ENCODE measurements around the gene IDI2. TPM values are rescaled to one million over a fixed set of nuclear protein-coding genes. Genes with fewer than 3 reads are reported as not detected.

The IDI2 gene
- total RNA-seq, 2 experiments from 2014 or later, result not detected

DNA sequence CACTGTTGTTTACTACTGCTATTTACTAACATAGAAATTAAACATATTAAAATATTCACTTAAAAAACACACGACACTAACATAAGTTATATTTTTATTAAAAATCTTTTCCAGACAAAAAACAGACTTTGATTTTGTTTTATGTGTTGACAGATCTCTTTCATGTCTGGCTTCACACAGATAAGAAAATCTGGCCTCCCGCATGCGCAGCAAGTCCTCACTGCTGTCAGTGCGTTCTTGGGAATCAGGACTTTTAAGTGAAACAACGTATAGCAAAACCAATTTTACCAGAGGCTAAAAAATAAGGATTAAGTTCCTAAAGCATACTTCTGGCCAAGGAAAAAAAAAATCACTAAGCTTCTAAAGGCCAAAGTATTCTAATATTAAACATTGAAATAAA, 24.5 kb upstream of the IDI2 start:
- intact Hi-C loops (cut with DNase I, micrococcal nuclease), result loop anchor here in 1 of 2 experiments (1.0 kb wide), 1 partner anchor 24 kb away; no protein-coding TSS in a partner anchor
- CTCF ChIA-PET, result interaction anchor here (1.0 to 2.1 kb wide), 5 partner anchors 13 to 60 kb away, joined by 3 to 6 read pairs (median 4); no protein-coding TSS in a partner anchor
- no peak for ATAC-seq (ENCODE audit: poor library complexity)
- no peaks in the 10 kb centered on the region for H3K9me3 Mint-ChIP-seq
- Histone ChIP-seq H3K9me3 (ENCODE audit: control insufficient read depth in 1 of 2, insufficient read depth in 1 of 2, low read length in 2 of 2) (no peaks in the 10 kb centered on the region), H3K36me3 (ENCODE audit: insufficient read depth, low read length) (peaks cover 24% of the 10 kb centered on the region), H3K27me3 (ENCODE audit: control insufficient read depth in 1 of 2, insufficient read depth in 2 of 2, low read length in 2 of 2) (no peaks in the 10 kb centered on the region), H3K27ac (ENCODE audit: low read depth in 1 of 2, low read length in 2 of 2) (peak overlapping the region; percentile 96 to 100), H3K4me1 (ENCODE audit: insufficient read depth, low read length) (peaks cover 44% of the 10 kb centered on the region), H3K4me3 (ENCODE audit: low read length) (peak overlapping the region; percentile 91)
- H3K4me1 Mint-ChIP-seq (ENCODE audit: low read depth), result peaks cover 90% of the 10 kb centered on the region
- peaks cover 71% of the 10 kb centered on the region for H3K36me3 Mint-ChIP-seq (ENCODE audit: low read depth)
- POLR2A ChIA-PET, result interaction anchor here (0.6 to 3.0 kb wide), 8 partner anchors 8 to 120 kb away, joined by 3 to 51 read pairs (median 14); partner anchors contain the start of genes GTPBP4 and LARP4B
- peak overlapping the region; percentile 98 for H3K27ac Mint-ChIP-seq
- H3K4me3 Mint-ChIP-seq, result peak overlapping the region; percentile 98
- peaks cover 5% of the 10 kb centered on the region for H3K27me3 Mint-ChIP-seq
- TF ChIP-seq, protein P1, sequence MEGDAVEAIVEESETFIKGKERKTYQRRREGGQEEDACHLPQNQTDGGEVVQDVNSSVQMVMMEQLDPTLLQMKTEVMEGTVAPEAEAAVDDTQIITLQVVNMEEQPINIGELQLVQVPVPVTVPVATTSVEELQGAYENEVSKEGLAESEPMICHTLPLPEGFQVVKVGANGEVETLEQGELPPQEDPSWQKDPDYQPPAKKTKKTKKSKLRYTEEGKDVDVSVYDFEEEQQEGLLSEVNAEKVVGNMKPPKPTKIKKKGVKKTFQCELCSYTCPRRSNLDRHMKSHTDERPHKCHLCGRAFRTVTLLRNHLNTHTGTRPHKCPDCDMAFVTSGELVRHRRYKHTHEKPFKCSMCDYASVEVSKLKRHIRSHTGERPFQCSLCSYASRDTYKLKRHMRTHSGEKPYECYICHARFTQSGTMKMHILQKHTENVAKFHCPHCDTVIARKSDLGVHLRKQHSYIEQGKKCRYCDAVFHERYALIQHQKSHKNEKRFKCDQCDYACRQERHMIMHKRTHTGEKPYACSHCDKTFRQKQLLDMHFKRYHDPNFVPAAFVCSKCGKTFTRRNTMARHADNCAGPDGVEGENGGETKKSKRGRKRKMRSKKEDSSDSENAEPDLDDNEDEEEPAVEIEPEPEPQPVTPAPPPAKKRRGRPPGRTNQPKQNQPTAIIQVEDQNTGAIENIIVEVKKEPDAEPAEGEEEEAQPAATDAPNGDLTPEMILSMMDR (IDR thresholded peaks at IDR 0.05), result no peak
- peak in 6 of 14 experiments; percentile 24 to 62 (median 36) for DNase-seq

DNA sequence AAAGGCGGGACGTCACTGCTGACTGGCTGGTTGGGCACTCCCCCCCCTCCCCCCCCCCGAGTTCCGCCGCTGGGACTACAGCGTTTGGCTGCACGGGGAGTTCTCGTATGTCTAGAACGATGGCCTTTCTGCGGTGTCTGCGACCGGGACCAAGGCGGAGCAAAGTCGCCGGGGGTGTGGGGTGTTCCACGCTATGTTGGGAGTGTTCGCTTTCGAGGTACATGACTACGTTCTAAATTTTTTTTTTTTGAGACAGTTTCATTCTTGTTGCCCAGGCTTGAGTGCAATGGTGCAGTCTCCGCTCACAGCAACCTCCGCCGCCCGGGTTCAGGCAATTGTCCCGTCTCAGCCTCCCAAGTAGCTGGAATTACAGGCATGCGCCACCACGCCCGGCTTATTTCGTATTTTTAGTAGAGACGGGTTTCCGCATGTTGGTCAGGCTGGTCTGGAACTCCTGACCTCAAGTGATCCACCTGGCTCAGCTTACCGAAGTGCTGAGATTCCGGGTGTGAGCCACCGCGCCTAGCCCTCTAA, 23.8 kb upstream of the IDI2 start:
- H3K4me3 ChIP-seq (ENCODE audit: low read length), result peak overlapping the region; percentile 91
- H3K9me3 ChIP-seq (ENCODE audit: control insufficient read depth in 1 of 2, insufficient read depth in 1 of 2, low read length in 2 of 2), result no peaks in the 10 kb centered on the region
- H3K27ac ChIP-seq (ENCODE audit: low read depth in 1 of 2, low read length in 2 of 2), result peak overlapping the region; percentile 96 to 100
- H3K27ac Mint-ChIP-seq, result peak overlapping the region; percentile 98
- H3K27me3 ChIP-seq (ENCODE audit: control insufficient read depth in 1 of 2, insufficient read depth in 2 of 2, low read length in 2 of 2), result no peaks in the 10 kb centered on the region
- ATAC-seq (ENCODE audit: poor library complexity) (no peak), DNase-seq (no peak)
- no peaks in the 10 kb centered on the region for H3K9me3 Mint-ChIP-seq
- H3K4me1 Mint-ChIP-seq (ENCODE audit: low read depth), result peaks cover 90% of the 10 kb centered on the region
- ChIA-PET POLR2A (interaction anchor here (0.6 to 3.0 kb wide), 20 partner anchors 8 to 914 kb away, joined by 3 to 51 read pairs (median 5); partner anchors contain the start of genes GTPBP4, IDI2, LARP4B and ZMYND11), CTCF (interaction anchor here (0.6 to 2.1 kb wide), 6 partner anchors 19 to 61 kb away, joined by 3 to 6 read pairs (median 4); partner anchors contain the start of gene GTPBP4)
- peaks cover 24% of the 10 kb centered on the region for H3K36me3 ChIP-seq (ENCODE audit: insufficient read depth, low read length)
- intact Hi-C loops (cut with DNase I, micrococcal nuclease), result loop anchor here (1.0 to 2.0 kb wide), 3 partner anchors 8 to 61 kb away; partner anchors contain the start of gene GTPBP4 (in 2 of the 2)
- TF ChIP-seq, protein P1 (IDR thresholded peaks at IDR 0.05), result no peak
- H3K36me3 Mint-ChIP-seq (ENCODE audit: low read depth), result peaks cover 69% of the 10 kb centered on the region
- H3K4me1 ChIP-seq (ENCODE audit: insufficient read depth, low read length), result peaks cover 44% of the 10 kb centered on the region
- H3K4me3 Mint-ChIP-seq, result peak overlapping the region; percentile 98
- peaks cover 5% of the 10 kb centered on the region for H3K27me3 Mint-ChIP-seq

DNA sequence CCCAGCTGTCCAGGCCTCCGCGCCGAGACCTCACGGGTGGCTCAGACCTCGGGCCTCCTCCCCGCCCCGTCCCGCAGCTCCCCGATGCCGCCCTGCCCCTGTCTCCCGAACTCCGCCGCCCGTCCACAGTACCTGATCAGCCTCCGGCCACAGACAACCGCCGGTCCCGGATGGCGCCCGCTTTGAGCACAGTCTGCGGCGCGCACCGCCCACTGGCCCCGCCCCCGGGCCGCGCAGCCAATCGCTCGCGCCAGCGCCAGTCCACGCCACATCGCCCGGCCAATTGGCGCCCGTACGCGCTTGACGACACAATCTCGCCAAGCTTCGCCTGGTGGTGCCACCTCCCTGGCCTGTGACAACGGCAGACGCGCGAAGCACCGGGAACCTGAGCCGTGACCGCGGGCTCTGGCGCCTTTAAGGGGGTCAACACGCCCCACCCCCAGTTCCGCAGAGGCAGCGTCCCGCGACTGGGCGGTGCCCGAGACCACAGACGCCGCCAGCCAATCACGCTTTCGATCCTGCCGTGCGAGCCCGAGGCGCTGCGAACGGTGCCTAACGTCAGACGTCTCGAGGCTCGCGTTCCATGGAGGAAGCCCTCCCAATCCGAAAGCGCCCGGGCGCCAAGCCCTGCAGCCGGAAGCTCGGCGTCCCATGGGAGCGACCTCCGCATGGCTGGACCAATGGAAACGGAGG, 23.2 kb upstream of the IDI2 start, which contains the start of gene IDI1:
TSS of gene IDI1 (minus strand) at position 388 of the 693 bp plus-strand sequence. CDS start at position 272, 116 bp downstream.
- H3K36me3 Mint-ChIP-seq (ENCODE audit: low read depth), result peaks cover 70% of the 10 kb centered on the region
- CTCF ChIA-PET, result interaction anchor here (0.6 to 2.1 kb wide), 4 partner anchors 26 to 61 kb away, joined by 4 to 6 read pairs (median 5); partner anchors contain the start of gene GTPBP4
- POLR2A ChIA-PET, result interaction anchor here (0.6 to 3.0 kb wide), 22 partner anchors 9 to 913 kb away, joined by 3 to 51 read pairs (median 4); partner anchors contain the start of genes GTPBP4, IDI2, LARP4B and ZMYND11

More for the DNA sequence above, 23.2 kb upstream of the IDI2 start, which contains the start of gene IDI1:
- H3K4me3 ChIP-seq (ENCODE audit: low read length), result peak within 1 kb of the TSS; percentile 91
- H3K4me1 ChIP-seq (ENCODE audit: insufficient read depth, low read length), result peaks cover 49% of the 10 kb centered on the region
- H3K4me1 Mint-ChIP-seq (ENCODE audit: low read depth), result peaks cover 90% of the 10 kb centered on the region
- no peaks in the 10 kb centered on the region for H3K27me3 ChIP-seq (ENCODE audit: control insufficient read depth in 1 of 2, insufficient read depth in 2 of 2, low read length in 2 of 2)
- peak within 1 kb of the TSS; percentile 96 to 100 for H3K27ac ChIP-seq (ENCODE audit: low read depth in 1 of 2, low read length in 2 of 2)
- peak; percentile 72 for ATAC-seq (ENCODE audit: poor library complexity)
- peak within 1 kb of the TSS; percentile 98 for H3K27ac Mint-ChIP-seq
- TF ChIP-seq, protein P1 (IDR thresholded peaks at IDR 0.05), result no peak
- H3K27me3 Mint-ChIP-seq, result peaks cover 5% of the 10 kb centered on the region
- H3K9me3 ChIP-seq (ENCODE audit: control insufficient read depth in 1 of 2, insufficient read depth in 1 of 2, low read length in 2 of 2), result no peaks in the 10 kb centered on the region
- intact Hi-C loops (cut with DNase I, micrococcal nuclease), result loop anchor here (1.0 to 2.0 kb wide), 4 partner anchors 8 to 118 kb away; partner anchors contain the start of genes GTPBP4 (in 2 of the 2) and LARP4B (in 1 of the 2)
- peak; percentile 90 to 99 (median 95) for DNase-seq
- H3K4me3 Mint-ChIP-seq, result peak within 1 kb of the TSS; percentile 98
- H3K36me3 ChIP-seq (ENCODE audit: insufficient read depth, low read length), result peaks cover 22% of the 10 kb centered on the region
- H3K9me3 Mint-ChIP-seq, result no peaks in the 10 kb centered on the region

Measured in CD4-positive, alpha-beta T cell (primary cell).